Mucosa of descending colon (tissue), 3 donors: Measurements from ENCODE around the gene LRR1. TPM values are rescaled to one million over a fixed set of nuclear protein-coding genes. Genes with fewer than 3 reads are reported as not detected.
A peak's percentile ranks its signal among the peaks of the same experiment; 100 is the strongest.
"Not testable (repeated sequence)": the region's sequence is repeated elsewhere in the genome, so short reads cannot be mapped to it uniquely, and the experiment has no call there.

Experiments used
- ATAC-seq: fragments of 200-7000 bp; cut with Tn5 transposase; one replicate; pipeline ENCODE4 v1.9.1; 2020; ENCODE audit warnings: mild to moderate bottlenecking, moderate library complexity
- DNase-seq, 3 donors: peaks; one replicate each; pipeline ENCODE4 v3.0.0-alpha.2; 2020
- H3K36me3 ChIP-seq: fragments of 200-600 bp; one replicate; pipeline ENCODE4 v1.8.0; 2021; ENCODE audit warnings: low read depth, mild to moderate bottlenecking
- H3K4me1 ChIP-seq: fragments of 200-600 bp; one replicate; pipeline ENCODE4 v1.8.0; 2021; ENCODE audit warnings: low read depth, mild to moderate bottlenecking
- H3K4me3 ChIP-seq: fragments of 200-600 bp; one replicate; pipeline ENCODE4 v1.8.0; 2021; ENCODE audit warnings: mild to moderate bottlenecking
- H3K9me3 ChIP-seq: fragments of 200-600 bp; one replicate; pipeline ENCODE4 v1.8.0; 2021; ENCODE audit warnings: mild to moderate bottlenecking
- CTCF ChIP-seq: fragments of 200-600 bp; IDR thresholded peaks from one replicate; pipeline ENCODE4 v1.8.0; 2022; ENCODE audit warnings: antibody characterized with exemption, mild to moderate bottlenecking
- intact Hi-C, 2 donors: fragments of 100-400 bp; cut with DNase I in 1 of 2; cut with micrococcal nuclease in 1 of 2; formaldehyde crosslinking; loops; one replicate each; pipeline versions ENCODE4 v1.11.0 to v1.11.1; 2022; cut with DNase I, micrococcal nuclease
- total RNA-seq, 3 donors: library from RNA; stranded (reverse); fragmentation: NEBNext Ultra II Directional in 2 of 3; extraction: Animal tissue kit (Norgen Biotek cat#: 25700) in 2 of 3; gene quantifications; one replicate each; pipeline versions ENCODE4 v1.2.1 to v1.2.4, GENCODE V29; 2021 to 2023
- donor health status: DM: no; HTN: no; CAD: no; lungs with moderate emphysema.
- donor health status: DM: no; HTN: no; CAD: no.
- donor health status: DM: no; HTN: yes; CAD: no.

The LRR1 gene
- total RNA-seq, 3 donors from 2014 or later, result 15.3 to 19.7 (median 17.5) TPM

GRCh38 chr14:49612671-49613070 lies 13.9 kb downstream of the LRR1 start:
- Histone ChIP-seq H3K9me3 (no peaks in the 10 kb centered on the region), H3K36me3 (no peaks in the 10 kb centered on the region), H3K4me1 (no peaks in the 10 kb centered on the region), H3K4me3 (no peak overlapping the region)
- intact Hi-C loops, result no loop called here
- TF ChIP-seq CTCF, result no peak
- DNase-seq (no peak), ATAC-seq (no peak)

- no peaks in the 10 kb centered on the region for H3K9me3 ChIP-seq
- intact Hi-C loops, result no loop called here
- DNase-seq (no peak), ATAC-seq (no peak)
- no peak overlapping the region for H3K4me3 ChIP-seq
- no peak for TF ChIP-seq CTCF
- no peaks in the 10 kb centered on the region for H3K36me3 ChIP-seq
- peaks cover 10% of the 10 kb centered on the region for H3K4me1 ChIP-seq
Measured at GRCh38 chr14:49614196-49614595, 15.5 kb downstream of the LRR1 start.

- no peak for ATAC-seq
- DNase-seq, result no peak
- Histone ChIP-seq H3K4me3 (no peak overlapping the region), H3K36me3 (no peaks in the 10 kb centered on the region), H3K4me1 (peaks cover 10% of the 10 kb centered on the region), H3K9me3 (no peaks in the 10 kb centered on the region)
- intact Hi-C loops, result no loop called here
- no peak for TF ChIP-seq CTCF
Measured at GRCh38 chr14:49615776-49616175, 17.0 kb downstream of the LRR1 start.

- DNase-seq, result no peak
- intact Hi-C loops, result no loop called here
- H3K9me3 ChIP-seq, result no peaks in the 10 kb centered on the region
- no peak overlapping the region for H3K4me3 ChIP-seq
- no peak for TF ChIP-seq CTCF
- ATAC-seq, result no peak
- H3K36me3 ChIP-seq, result no peaks in the 10 kb centered on the region
- peaks cover 24% of the 10 kb centered on the region for H3K4me1 ChIP-seq
Measured at GRCh38 chr14:49617852-49618519, 19.2 kb downstream of the LRR1 start.

- ATAC-seq, intact Hi-C loops, H3K36me3 ChIP-seq, H3K9me3 ChIP-seq: not testable (repeated sequence)
- peaks cover 37% of the 10 kb centered on the region for H3K4me1 ChIP-seq
- DNase-seq, result peak in 2 of 3 donors; percentile 24 to 54
- peak overlapping the region; percentile 85 for H3K4me3 ChIP-seq
Measured at GRCh38 chr14:49619273-49619672, 20.5 kb downstream of the LRR1 start.

GRCh38 chr14:49619730-49620129 lies 21.0 kb downstream of the LRR1 start:
- Histone ChIP-seq H3K36me3 (no peaks in the 10 kb centered on the region), H3K4me3 (peak overlapping the region; percentile 85), H3K4me1 (peaks cover 41% of the 10 kb centered on the region), H3K9me3 (no peaks in the 10 kb centered on the region)
- no peak for TF ChIP-seq CTCF
- DNase-seq (no peak), ATAC-seq (no peak)
- intact Hi-C loops, result no loop called here
